Measurements from ENCODE around the gene C1orf122. TPM values are rescaled to one million over a fixed set of nuclear protein-coding genes. Genes with fewer than 3 reads are reported as not detected.
"Not testable (repeated sequence)": the region's sequence is repeated elsewhere in the genome, so short reads cannot be mapped to it uniquely, and the experiment has no call there.

The C1orf122 gene
- total and polyA plus RNA-seq, 12 donors: 37.8 to 53.0 (median 46.8) TPM

GRCh38 chr1:37765916-37766664, 41.5 kb upstream of the C1orf122 start:
- TF ChIP-seq CTCF (IDR thresholded peaks at IDR 0.05): no peak
- Histone ChIP-seq H3K36me3 (no peaks in the 10 kb centered on the region), H3K27ac (no peak overlapping the region), H3K9me3 (no peaks in the 10 kb centered on the region), H3K4me3 (no peak overlapping the region), H3K27me3 (peaks cover 10 to 90% (median 85%) of the 10 kb centered on the region in 7 donors), H3K4me1 (no peaks in the 10 kb centered on the region)
- DNase-seq (no peak), ATAC-seq (no peak)
- 7 to 9% methylated on average over 27 of the region's 27 CpGs for WGBS, 2 donors
- intact Hi-C loops (cut with DNase I): no loop called here

DNA sequence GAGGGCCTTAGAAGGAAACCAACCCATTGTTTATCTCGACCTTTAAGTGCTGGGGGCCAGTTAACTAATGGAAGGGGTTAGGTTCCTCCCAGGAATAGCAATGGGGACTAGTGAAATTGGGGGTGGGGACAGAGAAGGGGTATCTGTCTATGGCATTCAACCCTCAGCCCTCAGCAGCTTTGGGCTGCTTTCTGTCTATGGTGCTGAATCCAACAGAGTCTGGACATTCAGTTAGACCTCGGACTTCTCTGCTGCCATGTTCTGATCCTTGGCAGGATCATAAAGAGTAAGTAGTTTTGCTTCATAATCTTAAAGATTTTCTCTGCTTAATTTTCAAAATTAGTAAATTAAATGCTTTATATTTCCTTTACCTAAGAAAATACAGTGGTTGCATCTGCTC, 40.1 kb upstream of the C1orf122 start:
- intact Hi-C loops (cut with DNase I): no loop called here
- Histone ChIP-seq H3K9me3 (no peaks in the 10 kb centered on the region), H3K4me1 (no peaks in the 10 kb centered on the region), H3K27me3 (peaks cover 10 to 79% (median 72%) of the 10 kb centered on the region in 7 donors), H3K27ac (no peak overlapping the region), H3K4me3 (no peak overlapping the region), H3K36me3 (no peaks in the 10 kb centered on the region)
- WGBS, 2 donors: 9 to 29% methylated on average over 2 of the region's 2 CpGs
- no peak for ATAC-seq
- no peak for TF ChIP-seq CTCF (IDR thresholded peaks at IDR 0.05)
- no peak for DNase-seq

GRCh38 chr1:37771440-37771839, 36.1 kb upstream of the C1orf122 start:
- H3K4me1 ChIP-seq; H3K4me3 ChIP-seq; H3K9me3 ChIP-seq; intact Hi-C loops (cut with DNase I); DNase-seq; H3K27ac ChIP-seq; H3K36me3 ChIP-seq; ATAC-seq: not testable (repeated sequence)
- H3K27me3 ChIP-seq: peaks cover 0 to 48% (median 40%) of the 10 kb centered on the region in 7 donors

DNA sequence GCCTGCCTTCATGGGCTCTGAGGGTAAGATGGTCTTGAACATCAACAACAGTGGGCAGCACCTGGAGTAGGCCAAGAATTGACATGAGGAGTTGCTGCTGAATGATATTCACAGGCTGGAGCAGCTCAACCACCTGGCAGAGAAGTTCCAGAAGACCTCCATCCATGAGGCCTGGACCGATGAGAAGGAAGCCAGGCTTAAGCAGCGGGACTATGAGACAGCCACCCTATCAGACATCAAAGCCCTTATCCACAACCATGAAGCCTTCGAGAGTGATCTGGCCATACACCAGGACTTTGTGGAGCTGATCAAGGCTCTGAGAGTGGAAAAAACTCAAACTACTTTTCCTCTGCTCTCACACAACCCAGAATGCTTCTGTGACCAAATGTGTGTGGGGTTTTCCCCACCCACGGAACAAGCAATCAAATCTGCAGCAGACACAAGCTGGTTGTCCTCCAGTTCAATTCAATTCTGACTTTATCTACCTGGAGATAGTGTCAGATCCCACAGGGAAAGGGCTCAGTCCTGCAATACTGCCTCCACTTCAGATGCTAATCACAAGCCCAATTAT, 30.6 kb upstream of the C1orf122 start:
- intact Hi-C loops (cut with DNase I): no loop called here
- Histone ChIP-seq H3K27ac (no peak overlapping the region), H3K36me3 (no peaks in the 10 kb centered on the region), H3K4me3 (no peak overlapping the region), H3K9me3 (peaks cover 0 to 5% (median 0%) of the 10 kb centered on the region in 11 donors), H3K27me3 (peaks cover 0 to 13% (median 4%) of the 10 kb centered on the region in 7 donors), H3K4me1 (no peaks in the 10 kb centered on the region)
- DNase-seq (no peak), ATAC-seq (no peak)
- WGBS, 2 donors: 69 to 70% methylated on average over 4 of the region's 4 CpGs
- TF ChIP-seq CTCF (IDR thresholded peaks at IDR 0.05): no peak

DNA sequence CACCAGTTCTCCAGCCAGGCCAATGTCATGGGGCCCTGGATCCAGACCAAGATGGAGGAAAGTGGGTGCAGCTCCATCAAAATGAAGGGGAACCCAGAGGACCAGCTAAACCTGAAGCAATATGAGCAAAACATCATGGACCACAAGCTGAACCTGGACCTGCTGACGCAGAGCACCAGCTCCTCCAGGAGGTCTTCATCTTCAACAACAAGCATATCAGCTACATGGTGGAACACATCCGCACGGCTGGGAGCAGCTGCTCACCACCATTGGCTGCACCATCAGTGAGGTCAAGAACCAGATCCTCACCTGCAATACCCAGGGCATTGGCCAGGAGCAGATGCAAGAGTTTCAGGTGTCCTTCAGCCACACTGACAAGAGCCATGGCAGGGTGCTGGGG, 28.9 kb upstream of the C1orf122 start:
- peaks cover 0 to 23% (median 11%) of the 10 kb centered on the region in 7 donors for H3K27me3 ChIP-seq
- intact Hi-C loops (cut with DNase I): no loop called here
- H3K4me1 ChIP-seq: no peaks in the 10 kb centered on the region
- no peaks in the 10 kb centered on the region for H3K36me3 ChIP-seq
- DNase-seq: no peak
- no peak overlapping the region for H3K27ac ChIP-seq
- H3K9me3 ChIP-seq: peaks cover 0 to 2% (median 0%) of the 10 kb centered on the region in 11 donors
- no peak overlapping the region for H3K4me3 ChIP-seq
- 79 to 92% methylated on average over 3 of the region's 3 CpGs for WGBS, 2 donors
- no peak for TF ChIP-seq CTCF (IDR thresholded peaks at IDR 0.05)
- ATAC-seq: no peak
